Liver (tissue), 9 donors: ENCODE data around the gene PCDHB12. TPM values are rescaled to one million over a fixed set of nuclear protein-coding genes. Genes with fewer than 3 reads are reported as not detected.

Experiments used
- DNase-seq: peaks from one replicate; pipeline ENCODE4 v3.0.0-alpha.2; 2017; ENCODE audit warnings: low spot score
- H3K27ac ChIP-seq, 2 donors: one replicate each; pipeline ENCODE4 v1.7.0; 2013; ENCODE audit warnings: inconsistent platforms in 2 of 2, low read length in 2 of 2, control low read depth in 1 of 2, low read depth in 1 of 2, mild to moderate bottlenecking in 1 of 2
- H3K27me3 ChIP-seq, 4 donors: one replicate each; pipeline versions ENCODE4 v1.6.1 to v1.7.0; 2013; ENCODE audit warnings: low read length in 3 of 4, inconsistent platforms in 1 of 4, mild to moderate bottlenecking in 1 of 4, moderate library complexity in 1 of 4; ENCODE audit not compliant: control insufficient read depth in 4 of 4, insufficient read depth in 4 of 4
- H3K36me3 ChIP-seq, 4 donors: one replicate each; pipeline versions ENCODE4 v1.6.1 to v1.7.0; 2013; ENCODE audit warnings: low read length in 3 of 4, mild to moderate bottlenecking in 3 of 4, low read depth in 1 of 4, moderate library complexity in 1 of 4; ENCODE audit not compliant: control insufficient read depth in 4 of 4, insufficient read depth in 3 of 4
- H3K4me1 ChIP-seq, 4 donors: one replicate each; pipeline versions ENCODE4 v1.6.1 to v1.7.0; 2013; ENCODE audit warnings: low read length in 3 of 4, mild to moderate bottlenecking in 3 of 4, moderate library complexity in 1 of 4; ENCODE audit not compliant: control insufficient read depth in 4 of 4, insufficient read depth in 4 of 4
- H3K4me3 ChIP-seq, 3 donors: one replicate each; pipeline versions ENCODE4 v1.6.1 to v1.7.0; 2013; ENCODE audit warnings: low read length in 3 of 3, control low read depth in 1 of 3, low read depth in 1 of 3, mild to moderate bottlenecking in 1 of 3
- H3K9ac ChIP-seq, 2 donors: one replicate each; pipeline ENCODE4 v1.7.0; 2013; ENCODE audit warnings: low read length in 2 of 2, mild to moderate bottlenecking in 2 of 2, moderate library complexity in 2 of 2, control low read depth in 1 of 2, low read depth in 1 of 2
- H3K9me3 ChIP-seq, 4 donors: one replicate each; pipeline versions ENCODE4 v1.6.1 to v1.7.0; 2013; ENCODE audit warnings: low read length in 3 of 4; ENCODE audit not compliant: control insufficient read depth in 4 of 4
- FOXA1 ChIP-seq: IDR thresholded peaks from 2 replicates; pipeline ENCODE4 v1.6.1; 2016; ENCODE audit warnings: antibody characterized with exemption
- FOXA2 ChIP-seq: IDR thresholded peaks from 2 replicates; pipeline ENCODE4 v1.6.1; 2016; ENCODE audit warnings: antibody characterized with exemption
- GABPA ChIP-seq, 2 donors: IDR thresholded peaks in 1 of 2; conservative IDR thresholded peaks in 1 of 2; 2 replicates each; pipeline ENCODE4 v1.6.1; 2016; ENCODE audit warnings: antibody characterized with exemption in 2 of 2, mild to moderate bottlenecking in 1 of 2, moderate library complexity in 1 of 2
- HNF4A ChIP-seq, 2 donors: conservative IDR thresholded peaks; 2 replicates each; pipeline ENCODE4 v1.6.1; 2016; ENCODE audit warnings: antibody characterized with exemption in 2 of 2, mild to moderate bottlenecking in 2 of 2
- JUND ChIP-seq, 2 donors: IDR thresholded peaks; 2 replicates each; pipeline ENCODE4 v1.6.1; 2016; ENCODE audit warnings: antibody characterized with exemption in 2 of 2
- RAD21 ChIP-seq, 2 donors: IDR thresholded peaks; 2 replicates each; pipeline ENCODE4 v1.6.1; 2016; ENCODE audit warnings: antibody characterized with exemption in 2 of 2, mild to moderate bottlenecking in 2 of 2
- REST ChIP-seq: IDR thresholded peaks from 2 replicates; pipeline ENCODE4 v1.6.1; 2016; ENCODE audit warnings: antibody characterized with exemption, mild to moderate bottlenecking
- RXRA ChIP-seq, 2 donors: IDR thresholded peaks; 2 replicates each; pipeline ENCODE4 v1.6.1; 2017 to 2018; ENCODE audit warnings: antibody characterized with exemption in 2 of 2, mild to moderate bottlenecking in 1 of 2
- SP1 ChIP-seq: IDR thresholded peaks from 2 replicates; pipeline ENCODE4 v1.6.1; 2018; ENCODE audit warnings: antibody characterized with exemption, mild to moderate bottlenecking
- TAF1 ChIP-seq: conservative IDR thresholded peaks from 2 replicates; pipeline ENCODE4 v1.6.1; 2016; ENCODE audit warnings: antibody characterized with exemption, mild to moderate bottlenecking
- polyA plus RNA-seq, 2 donors: library from polyadenylated mRNA; stranded (reverse) in 1 of 2; unstranded in 1 of 2; fragments of 200-250 nt in 1 of 2; fragments of >200 nt in 1 of 2; fragmentation: Nextera tagmentation in 1 of 2; extraction: Ambion mirVana in 1 of 2; gene quantifications; one replicate each; pipeline versions ENCODE4 v1.2.1 to v1.2.3, GENCODE V29; 2013 to 2015
- total RNA-seq, 2 donors: library from RNA; depleted of rRNA; stranded (reverse); fragments of >200 nt; gene quantifications; one replicate each; pipeline ENCODE4 v1.2.3, GENCODE V29; 2014
- TF ChIP-seq, protein P1 (sequence below): fragments of 150-350 bp; IDR thresholded peaks from 2 replicates; pipeline ENCODE4 v1.5.1; 2017; ENCODE audit warnings: improper control_type of control experiment, low read depth, low read length; ENCODE audit not compliant: missing input control
- TF ChIP-seq, protein P2 (sequence below): IDR thresholded peaks from 2 replicates; pipeline ENCODE4 v1.6.1; 2016; ENCODE audit warnings: antibody characterized with exemption
- donor health status: healthy.
- donor health status: healthy.
- donor health status: healthy.
- donor health status: healthy.
- donor health status: healthy.

The PCDHB12 gene
- total and polyA plus RNA-seq, 4 donors, result 0.06 to 0.33 (median 0.20) TPM

DNA sequence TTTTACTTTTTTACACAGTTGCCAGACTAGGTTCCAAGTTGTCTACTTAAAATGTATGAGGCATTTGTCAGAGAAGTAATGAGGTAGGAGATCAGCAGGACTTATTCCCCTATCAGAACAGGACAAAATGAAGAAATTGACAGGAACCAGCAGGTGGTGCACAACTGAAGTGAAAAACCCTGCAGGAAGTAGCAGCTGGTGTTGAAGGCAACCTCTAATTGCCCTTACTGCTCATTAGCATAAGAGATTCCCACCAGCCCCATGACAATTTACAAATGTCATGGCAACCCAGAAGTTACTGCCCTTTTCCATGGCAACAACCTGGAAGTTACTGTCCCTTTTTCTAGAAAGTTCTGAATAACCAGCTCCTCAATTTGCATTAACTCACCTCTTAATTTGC, 42.1 kb downstream of the PCDHB12 start (continued):
- TF ChIP-seq REST (no peak), FOXA1 (no peak), SP1 (no peak), JUND (IDR thresholded peaks at IDR 0.05) (no peak)
- TF ChIP-seq, protein P1, sequence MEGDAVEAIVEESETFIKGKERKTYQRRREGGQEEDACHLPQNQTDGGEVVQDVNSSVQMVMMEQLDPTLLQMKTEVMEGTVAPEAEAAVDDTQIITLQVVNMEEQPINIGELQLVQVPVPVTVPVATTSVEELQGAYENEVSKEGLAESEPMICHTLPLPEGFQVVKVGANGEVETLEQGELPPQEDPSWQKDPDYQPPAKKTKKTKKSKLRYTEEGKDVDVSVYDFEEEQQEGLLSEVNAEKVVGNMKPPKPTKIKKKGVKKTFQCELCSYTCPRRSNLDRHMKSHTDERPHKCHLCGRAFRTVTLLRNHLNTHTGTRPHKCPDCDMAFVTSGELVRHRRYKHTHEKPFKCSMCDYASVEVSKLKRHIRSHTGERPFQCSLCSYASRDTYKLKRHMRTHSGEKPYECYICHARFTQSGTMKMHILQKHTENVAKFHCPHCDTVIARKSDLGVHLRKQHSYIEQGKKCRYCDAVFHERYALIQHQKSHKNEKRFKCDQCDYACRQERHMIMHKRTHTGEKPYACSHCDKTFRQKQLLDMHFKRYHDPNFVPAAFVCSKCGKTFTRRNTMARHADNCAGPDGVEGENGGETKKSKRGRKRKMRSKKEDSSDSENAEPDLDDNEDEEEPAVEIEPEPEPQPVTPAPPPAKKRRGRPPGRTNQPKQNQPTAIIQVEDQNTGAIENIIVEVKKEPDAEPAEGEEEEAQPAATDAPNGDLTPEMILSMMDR, result no peak

DNA sequence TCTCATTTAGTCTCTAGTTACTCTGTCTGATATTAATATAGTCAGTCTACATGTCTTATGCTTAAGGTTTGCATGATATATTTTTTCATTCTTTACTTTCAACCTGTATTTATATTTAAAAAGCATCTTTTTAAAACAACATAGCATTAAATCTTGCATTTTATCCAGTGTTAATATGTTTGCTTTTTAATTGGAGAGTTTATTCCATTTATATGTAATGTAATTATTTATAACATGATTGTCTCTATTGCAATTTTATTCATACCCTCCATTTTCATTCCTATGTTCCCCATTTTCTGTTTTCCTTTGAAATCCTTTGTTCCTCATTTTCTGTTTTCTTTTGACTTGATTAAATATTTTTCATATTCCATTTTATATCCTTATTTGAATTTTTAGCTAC, 49.9 kb downstream of the PCDHB12 start:
- Histone ChIP-seq H3K4me1 (no peaks in the 10 kb centered on the region), H3K27ac (no peak overlapping the region), H3K4me3 (peak overlapping the region in 1 of 3 donors; percentile 29), H3K36me3 (no peaks in the 10 kb centered on the region), H3K27me3 (no peaks in the 10 kb centered on the region), H3K9me3 (peaks cover 30 to 92% (median 67%) of the 10 kb centered on the region in 4 donors), H3K9ac (no peak overlapping the region)
- no peak for DNase-seq
- TF ChIP-seq RXRA (IDR thresholded peaks at IDR 0.05) (no peak), GABPA (IDR thresholded peaks at IDR 0.05 in 1 of 2, conservative IDR thresholded peaks at IDR 0.05 in 1 of 2) (no peak), FOXA2 (no peak), HNF4A (conservative IDR thresholded peaks at IDR 0.05) (no peak), TAF1 (no peak), RAD21 (IDR thresholded peaks at IDR 0.05) (no peak), REST (no peak)
- TF ChIP-seq, protein P1, result no peak
- TF ChIP-seq, protein P2, sequence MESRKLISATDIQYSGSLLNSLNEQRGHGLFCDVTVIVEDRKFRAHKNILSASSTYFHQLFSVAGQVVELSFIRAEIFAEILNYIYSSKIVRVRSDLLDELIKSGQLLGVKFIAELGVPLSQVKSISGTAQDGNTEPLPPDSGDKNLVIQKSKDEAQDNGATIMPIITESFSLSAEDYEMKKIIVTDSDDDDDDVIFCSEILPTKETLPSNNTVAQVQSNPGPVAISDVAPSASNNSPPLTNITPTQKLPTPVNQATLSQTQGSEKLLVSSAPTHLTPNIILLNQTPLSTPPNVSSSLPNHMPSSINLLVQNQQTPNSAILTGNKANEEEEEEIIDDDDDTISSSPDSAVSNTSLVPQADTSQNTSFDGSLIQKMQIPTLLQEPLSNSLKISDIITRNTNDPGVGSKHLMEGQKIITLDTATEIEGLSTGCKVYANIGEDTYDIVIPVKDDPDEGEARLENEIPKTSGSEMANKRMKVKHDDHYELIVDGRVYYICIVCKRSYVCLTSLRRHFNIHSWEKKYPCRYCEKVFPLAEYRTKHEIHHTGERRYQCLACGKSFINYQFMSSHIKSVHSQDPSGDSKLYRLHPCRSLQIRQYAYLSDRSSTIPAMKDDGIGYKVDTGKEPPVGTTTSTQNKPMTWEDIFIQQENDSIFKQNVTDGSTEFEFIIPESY, result no peak
